HEK293T (cell line): ENCODE measurements around the gene TNRC18.
"Not testable (repeated sequence)": the region's sequence is repeated elsewhere in the genome, so short reads cannot be mapped to it uniquely, and the experiment has no call there.

Source experiments
- CTCF ChIA-PET: fragments of 350-600 bp; formaldehyde crosslinking; extraction: SDS; loops from one replicate; lab custom pipeline; 2021; ENCODE audit warnings: antibody characterized with exemption, inconsistent platforms; lab: Yijun Ruan, JAX
- POLR2A ChIA-PET: fragments of 350-600 bp; formaldehyde crosslinking; extraction: SDS; loops from one replicate; lab custom pipeline; 2020; ENCODE audit warnings: antibody characterized with exemption, inconsistent platforms; lab: Yijun Ruan, JAX
- DNase-seq: peaks from one replicate; pipeline ENCODE4 v3.0.0; 2012; ENCODE audit warnings: mixed read lengths; ENCODE audit errors: extremely low spot score
- ARNT ChIP-seq: fragments of 450-650 bp; IDR thresholded peaks from 2 replicates; pipeline ENCODE4 v1.6.1; 2017; ENCODE audit warnings: mild to moderate bottlenecking
- BHLHE40 ChIP-seq: fragments of 450-650 bp; IDR thresholded peaks from 2 replicates; pipeline ENCODE4 v1.6.1; 2016; ENCODE audit warnings: mild to moderate bottlenecking, moderate library complexity, borderline replicate concordance
- CTBP1 ChIP-seq: fragments of 450-650 bp; IDR thresholded peaks from 2 replicates; pipeline ENCODE4 v1.6.1; 2016; ENCODE audit warnings: borderline replicate concordance
- ELF4 ChIP-seq: fragments of 450-650 bp; IDR thresholded peaks from 2 replicates; pipeline ENCODE4 v1.6.1; 2017; ENCODE audit warnings: antibody characterized with exemption
- FOXA1 ChIP-seq: fragments of 450-650 bp; IDR thresholded peaks from 2 replicates; pipeline ENCODE4 v1.6.1; 2016; ENCODE audit warnings: mild to moderate bottlenecking
- FOXK2 ChIP-seq: fragments of 450-650 bp; IDR thresholded peaks from 2 replicates; pipeline ENCODE4 v1.6.1; 2016; ENCODE audit warnings: mild to moderate bottlenecking
- FOXM1 ChIP-seq: fragments of 450-650 bp; IDR thresholded peaks from 2 replicates; pipeline ENCODE4 v1.6.1; 2017; ENCODE audit warnings: mild to moderate bottlenecking, borderline replicate concordance
- HDGF ChIP-seq: fragments of 450-650 bp; IDR thresholded peaks from 2 replicates; pipeline ENCODE4 v1.6.1; 2017; ENCODE audit warnings: antibody characterized with exemption, borderline replicate concordance
- L3MBTL2 ChIP-seq: fragments of 450-650 bp; conservative IDR thresholded peaks from 2 replicates; pipeline ENCODE4 v1.6.1; 2016; ENCODE audit warnings: mild to moderate bottlenecking
- LEF1 ChIP-seq: fragments of 450-650 bp; IDR thresholded peaks from 2 replicates; pipeline ENCODE4 v1.6.1; 2017; ENCODE audit warnings: mild to moderate bottlenecking, borderline replicate concordance
- NFRKB ChIP-seq: fragments of 450-650 bp; IDR thresholded peaks from 2 replicates; pipeline ENCODE4 v1.6.1; 2016; ENCODE audit warnings: mild to moderate bottlenecking, moderate library complexity
- PKNOX1 ChIP-seq: fragments of 450-650 bp; IDR thresholded peaks from 2 replicates; pipeline ENCODE4 v1.6.1; 2016
- SP1 ChIP-seq: fragments of 450-650 bp; IDR thresholded peaks from 2 replicates; pipeline ENCODE4 v1.6.1; 2017
- SUZ12 ChIP-seq: fragments of 450-650 bp; IDR thresholded peaks from 2 replicates; pipeline ENCODE4 v1.6.1; 2016; ENCODE audit warnings: mild to moderate bottlenecking
- TARDBP ChIP-seq: fragments of 450-650 bp; IDR thresholded peaks from 2 replicates; pipeline ENCODE4 v1.6.1; 2016
- ZNF384 ChIP-seq: fragments of 450-650 bp; IDR thresholded peaks from 2 replicates; pipeline ENCODE4 v1.6.1; 2016

The TNRC18 gene

GRCh38 chr7:5296015-5296610, 127.5 kb downstream of the TNRC18 start:
- no peak for DNase-seq
- CTCF ChIA-PET: no interaction called here
- TF ChIP-seq HDGF: no peak
- TF ChIP-seq FOXA1: no peak
- TF ChIP-seq L3MBTL2: no peak
- TF ChIP-seq TARDBP: no peak
- no peak for TF ChIP-seq LEF1
- no peak for TF ChIP-seq PKNOX1
- TF ChIP-seq FOXM1: no peak
- no peak for TF ChIP-seq CTBP1
- TF ChIP-seq ARNT: no peak
- TF ChIP-seq BHLHE40: no peak
- TF ChIP-seq ZNF384: no peak
- POLR2A ChIA-PET: no interaction called here

DNA sequence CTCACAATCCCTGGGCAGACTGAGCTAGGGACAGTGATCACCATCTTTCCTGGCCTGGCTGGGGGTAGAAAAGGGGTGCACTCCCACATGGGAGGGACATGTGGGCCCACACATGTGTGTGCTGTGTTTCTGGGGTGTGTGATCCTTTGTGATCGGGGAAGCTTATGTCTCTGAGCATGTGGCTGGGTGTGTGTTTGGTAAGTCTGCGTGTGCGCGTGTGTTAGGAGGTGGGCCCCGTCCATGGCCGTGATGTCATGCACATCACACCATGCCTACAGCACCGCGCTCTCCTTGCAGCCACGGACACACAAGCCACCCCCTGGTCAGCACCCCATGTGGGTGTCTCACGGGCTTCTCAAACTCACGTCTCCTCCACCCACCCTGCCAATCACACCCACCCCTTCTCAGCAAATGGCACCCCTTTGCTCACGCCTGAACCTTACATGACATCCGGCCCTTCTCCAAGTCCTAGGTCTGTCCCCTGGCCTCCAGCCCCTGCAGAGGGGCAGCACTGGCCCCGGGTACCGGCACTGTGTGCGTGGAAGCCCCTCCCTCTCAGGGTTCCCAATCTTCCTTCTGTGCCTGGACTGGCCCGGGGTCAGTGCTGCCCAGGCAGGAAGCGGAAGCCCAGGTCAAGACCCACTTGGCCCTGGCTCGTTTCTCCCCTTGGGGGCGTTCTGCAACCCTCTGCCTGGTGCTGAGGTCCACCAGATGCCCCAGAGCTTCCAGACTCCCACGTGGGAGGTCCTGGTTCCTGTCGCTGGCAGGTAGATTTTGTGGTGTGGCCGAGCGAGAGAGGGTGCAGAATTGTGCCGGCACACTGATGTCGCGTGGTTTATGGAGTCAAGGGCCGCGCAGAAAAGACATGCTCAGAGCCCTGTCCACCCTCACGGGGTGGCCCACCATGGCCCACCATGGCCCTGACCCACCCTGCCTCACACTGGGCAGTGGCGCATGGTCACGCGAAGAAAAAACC, 128.3 kb downstream of the TNRC18 start:
- ChIA-PET POLR2A (no interaction called here), CTCF (no interaction called here)
- TF ChIP-seq NFRKB (no peak), FOXA1 (no peak), HDGF (no peak), L3MBTL2 (no peak), BHLHE40 (no peak), ARNT (no peak), LEF1 (no peak), SP1 (no peak), SUZ12 (no peak), CTBP1 (no peak), ZNF384 (no peak), ELF4 (no peak), FOXK2 (no peak), FOXM1 (no peak), TARDBP (no peak), PKNOX1 (no peak)
- no peak for DNase-seq

DNA sequence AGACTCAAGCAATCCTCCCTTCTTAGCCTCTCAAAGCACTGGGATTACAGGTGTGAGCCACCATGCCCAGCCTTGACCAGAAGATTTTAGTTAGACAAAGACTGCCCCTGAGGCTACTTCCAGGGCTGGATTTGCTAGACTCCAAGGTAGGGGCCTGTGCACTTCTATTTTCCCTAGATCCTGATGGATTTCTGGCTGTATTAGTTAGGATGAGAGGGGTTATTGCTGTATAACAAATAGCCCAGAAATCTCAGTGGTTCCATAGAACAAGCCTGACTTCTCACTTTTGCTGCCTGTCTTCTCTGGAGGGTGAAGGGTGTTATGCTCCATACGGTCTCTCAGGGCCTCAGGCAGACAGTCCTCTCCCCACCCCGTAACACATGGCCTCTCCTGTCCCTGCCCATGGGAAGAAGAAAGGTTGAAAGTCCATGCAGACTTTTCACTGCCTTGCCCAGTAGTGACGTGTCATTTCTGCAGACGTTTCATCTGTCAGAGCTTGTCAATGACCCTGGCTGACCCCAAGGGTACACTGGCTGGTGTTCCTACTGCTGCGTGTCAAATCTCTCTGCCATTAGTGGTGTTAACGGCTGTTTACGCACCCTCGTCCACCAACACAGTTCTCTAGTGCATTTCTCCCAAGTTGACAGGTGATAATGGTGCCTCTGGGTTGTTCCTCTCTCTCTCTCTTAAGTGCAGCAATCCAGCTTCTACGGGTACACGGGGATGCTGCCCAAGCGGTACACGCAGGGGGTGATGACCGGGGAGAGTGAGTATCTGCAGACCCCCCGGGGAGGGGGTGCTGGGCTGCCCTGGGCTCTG, 129.3 kb downstream of the TNRC18 start:
- CTCF ChIA-PET: no interaction called here
- TF ChIP-seq ELF4 (no peak), FOXA1 (no peak), L3MBTL2 (no peak), FOXM1 (no peak), PKNOX1 (no peak), BHLHE40 (no peak), LEF1 (no peak), FOXK2 (no peak), ARNT (no peak), CTBP1 (no peak), SP1 (no peak), TARDBP (no peak), ZNF384 (no peak), SUZ12 (no peak), NFRKB (no peak), HDGF (no peak)
- DNase-seq: no peak
- POLR2A ChIA-PET: no interaction called here

GRCh38 chr7:5291711-5292335, 131.8 kb downstream of the TNRC18 start:
- DNase-seq, CTCF ChIA-PET, POLR2A ChIA-PET: not testable (repeated sequence)

GRCh38 chr7:5291301-5291700, 132.3 kb downstream of the TNRC18 start:
- TF ChIP-seq LEF1 (no peak), BHLHE40 (no peak), FOXM1 (no peak), SUZ12 (no peak), SP1 (no peak), TARDBP (no peak), FOXK2 (no peak), ELF4 (no peak), ARNT (no peak), ZNF384 (no peak), L3MBTL2 (no peak), CTBP1 (no peak), PKNOX1 (no peak), HDGF (no peak), NFRKB (no peak), FOXA1 (no peak)
- ChIA-PET POLR2A (no interaction called here), CTCF (no interaction called here)
- no peak for DNase-seq
